T follicular helper cell (primary cell): Measurements from ENCODE around the gene NAPG.
"Not testable (repeated sequence)": the region's sequence is repeated elsewhere in the genome, so short reads cannot be mapped to it uniquely, and the experiment has no call there.

Experiments
- DNase-seq: peaks from one replicate; pipeline ENCODE4 v3.0.0-alpha.2; 2020; ENCODE audit warnings: low read depth
- total RNA-seq, 2 experiments: gene quantifications; one replicate each; lab custom pipeline; 2026; lab: John Stamatoyannopoulos, UW

The NAPG gene
- total RNA-seq: 52.8 to 59.1 reads per million in 2 experiments

DNA sequence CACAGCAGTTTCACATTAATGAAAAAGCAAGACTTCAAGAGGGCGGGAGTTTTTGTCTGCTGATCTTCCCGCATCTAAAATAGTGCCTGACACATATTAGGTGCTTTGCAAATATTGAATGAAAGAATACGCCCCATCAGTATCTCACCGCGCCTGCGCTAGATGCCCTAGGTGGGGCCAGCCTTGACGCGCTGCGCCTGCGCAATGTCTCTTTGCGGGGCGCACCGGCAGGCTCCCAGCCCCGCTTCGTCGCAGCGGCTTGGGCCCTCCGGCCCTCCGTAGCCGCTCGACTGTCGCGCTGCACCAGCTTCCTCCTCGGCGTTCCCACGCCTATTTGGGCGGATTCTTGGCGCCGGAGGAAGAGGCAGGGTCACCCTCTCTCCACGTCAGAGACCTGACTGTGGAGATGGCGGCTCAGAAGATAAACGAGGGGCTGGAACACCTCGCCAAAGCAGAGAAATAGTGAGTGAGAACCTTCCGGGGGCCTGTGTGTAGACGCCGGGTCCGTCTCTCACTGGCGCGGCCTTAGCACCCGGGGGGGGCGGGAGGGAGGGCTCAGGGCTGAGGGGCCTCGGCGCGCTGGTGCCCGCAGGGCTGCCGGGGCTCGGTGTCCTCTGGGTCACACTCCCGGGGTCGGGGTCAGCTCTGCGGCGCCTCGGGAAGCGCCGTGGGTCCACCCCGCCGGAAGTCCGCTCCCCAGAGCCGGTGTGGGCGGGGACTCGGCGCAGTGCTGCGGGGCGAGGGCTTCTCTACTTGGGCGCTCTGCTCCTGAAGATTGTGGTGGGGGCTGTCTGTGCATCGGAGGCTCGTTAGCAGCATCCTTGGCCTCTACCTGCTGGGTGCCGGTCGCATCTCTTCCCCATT lies at the start of gene NAPG:
Gene NAPG, plus strand, starts transcription at position 331 of the 864 bp plus-strand sequence. Its CDS starts 76 bp downstream, at position 407.
- peak; percentile 85 for DNase-seq

DNA sequence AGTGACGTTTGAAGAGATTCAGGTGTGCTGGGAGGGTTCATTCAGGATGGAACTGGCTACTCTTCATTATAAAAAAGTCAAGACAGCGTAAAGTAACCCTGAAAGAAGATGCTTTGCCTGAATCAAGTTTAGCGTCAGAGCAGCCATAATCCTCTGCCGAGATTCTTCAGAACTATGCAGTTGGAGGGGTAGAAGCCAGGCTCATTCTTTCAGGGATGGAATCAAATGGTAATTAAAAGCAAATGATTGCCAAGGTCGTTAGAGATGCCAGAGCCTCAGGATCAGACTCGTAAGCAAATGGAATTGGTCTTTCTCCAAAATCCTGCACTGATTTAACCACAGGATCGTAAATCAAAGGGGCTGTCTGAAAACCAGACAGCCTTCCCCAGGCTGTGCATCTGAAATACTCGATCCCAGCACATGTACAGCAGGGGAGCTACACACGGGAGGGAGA lies 49.5 kb upstream of the NAPG start:
- no peak for DNase-seq

DNA sequence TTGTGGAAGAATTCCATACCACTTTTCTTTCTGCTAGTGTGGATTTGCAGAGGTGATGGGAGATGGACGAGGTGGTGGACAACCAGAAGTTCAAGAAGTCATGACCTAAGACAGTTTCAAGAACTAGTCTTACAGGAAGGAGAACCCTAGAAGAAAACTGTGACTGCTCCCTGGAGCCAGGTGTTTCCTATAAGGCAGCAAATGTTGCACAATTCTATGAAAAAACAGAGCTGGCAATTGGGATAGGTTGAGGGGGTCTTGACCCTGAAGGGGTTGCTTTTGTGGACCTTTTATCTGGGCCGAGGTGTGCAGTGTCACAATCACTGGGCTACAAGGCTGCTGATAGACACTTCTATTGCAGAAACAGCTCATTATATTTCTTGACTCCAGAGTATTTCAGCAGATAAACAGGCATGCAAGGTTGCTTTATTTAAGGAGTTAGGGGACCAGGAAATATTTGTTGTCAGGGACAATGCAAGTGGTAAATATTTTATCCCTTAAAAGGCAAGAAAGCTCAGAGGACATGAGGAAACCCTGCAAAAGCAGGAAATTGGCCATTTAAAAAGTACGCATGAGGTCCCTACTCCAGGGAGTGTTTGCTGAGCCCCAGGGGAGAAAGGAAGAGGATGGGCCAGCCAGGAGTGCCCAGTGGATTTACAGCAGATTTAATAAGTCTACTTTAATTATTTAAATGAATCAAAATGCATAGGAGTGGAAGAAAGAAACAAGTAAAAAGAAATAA lies 48.5 kb upstream of the NAPG start:
- DNase-seq: no peak

DNA sequence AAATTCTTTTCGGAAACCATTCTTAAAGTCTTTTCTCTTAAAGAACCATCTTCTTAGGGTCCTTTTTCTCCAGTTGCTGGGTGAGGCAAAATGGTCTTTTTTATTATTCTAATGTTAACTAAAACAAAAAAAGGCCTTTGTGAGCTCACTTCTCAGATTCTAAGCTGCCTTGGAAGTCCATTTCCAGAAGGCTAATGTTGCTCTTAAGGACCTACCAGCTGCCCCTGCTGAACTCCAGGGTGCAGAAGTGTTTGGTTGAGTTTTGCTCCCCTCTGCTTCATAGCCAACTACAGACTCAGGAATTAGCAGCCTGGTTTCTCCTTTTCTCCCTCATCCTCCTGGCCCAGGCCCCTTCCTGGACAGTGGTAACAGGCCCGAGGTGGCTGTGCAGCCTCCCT lies 48.0 kb upstream of the NAPG start:
- DNase-seq: no peak

DNA sequence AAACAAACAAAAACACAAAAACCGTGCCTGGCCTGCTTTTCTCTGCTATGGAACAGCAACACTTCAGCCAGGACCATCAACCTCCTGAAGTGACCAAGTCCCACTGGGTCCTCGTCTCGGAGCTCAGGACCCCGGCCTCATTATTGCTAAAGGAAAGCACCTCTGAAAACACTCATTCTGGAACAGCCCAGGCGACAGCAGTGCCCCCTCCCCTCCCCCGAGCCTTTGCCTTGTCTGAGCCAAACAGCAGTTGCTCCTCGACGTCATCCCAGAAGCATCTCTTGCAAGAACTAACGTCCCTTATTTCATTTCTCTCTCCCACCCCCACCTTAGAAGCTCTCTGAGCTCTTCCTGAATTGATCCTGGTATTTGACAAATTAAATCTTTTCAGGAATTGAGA lies 44.0 kb upstream of the NAPG start:
- DNase-seq: no peak

DNA sequence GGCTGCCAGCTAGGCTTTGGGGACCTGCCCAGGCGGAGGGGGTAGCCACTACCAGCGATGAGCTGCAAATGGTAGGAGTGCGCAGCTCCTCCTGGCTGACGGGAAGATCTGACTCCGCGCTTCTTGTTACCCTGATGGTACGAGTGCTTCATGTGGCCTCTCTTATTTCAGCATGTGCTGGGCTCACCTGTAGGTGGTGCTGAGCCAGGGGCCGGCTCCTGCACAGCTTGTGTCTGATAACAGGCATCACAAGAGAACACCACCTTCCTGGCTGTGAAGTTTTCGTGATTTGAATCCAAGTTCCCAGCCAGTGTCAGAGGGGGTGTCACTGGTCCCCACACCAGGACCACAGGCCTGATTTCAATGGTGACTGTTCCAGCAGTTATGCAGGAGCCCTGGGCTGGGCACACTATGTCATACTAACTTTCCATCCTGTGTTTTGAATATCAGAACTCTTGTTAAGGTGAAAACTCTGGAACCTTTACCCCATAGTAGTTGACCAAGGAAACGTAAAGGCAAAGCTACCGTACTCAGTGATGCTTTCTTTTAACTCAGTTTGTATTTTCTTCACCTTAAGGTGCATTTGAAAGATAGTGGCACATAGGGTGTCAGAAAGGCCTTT lies 43.4 kb upstream of the NAPG start:
- DNase-seq: no peak

DNA sequence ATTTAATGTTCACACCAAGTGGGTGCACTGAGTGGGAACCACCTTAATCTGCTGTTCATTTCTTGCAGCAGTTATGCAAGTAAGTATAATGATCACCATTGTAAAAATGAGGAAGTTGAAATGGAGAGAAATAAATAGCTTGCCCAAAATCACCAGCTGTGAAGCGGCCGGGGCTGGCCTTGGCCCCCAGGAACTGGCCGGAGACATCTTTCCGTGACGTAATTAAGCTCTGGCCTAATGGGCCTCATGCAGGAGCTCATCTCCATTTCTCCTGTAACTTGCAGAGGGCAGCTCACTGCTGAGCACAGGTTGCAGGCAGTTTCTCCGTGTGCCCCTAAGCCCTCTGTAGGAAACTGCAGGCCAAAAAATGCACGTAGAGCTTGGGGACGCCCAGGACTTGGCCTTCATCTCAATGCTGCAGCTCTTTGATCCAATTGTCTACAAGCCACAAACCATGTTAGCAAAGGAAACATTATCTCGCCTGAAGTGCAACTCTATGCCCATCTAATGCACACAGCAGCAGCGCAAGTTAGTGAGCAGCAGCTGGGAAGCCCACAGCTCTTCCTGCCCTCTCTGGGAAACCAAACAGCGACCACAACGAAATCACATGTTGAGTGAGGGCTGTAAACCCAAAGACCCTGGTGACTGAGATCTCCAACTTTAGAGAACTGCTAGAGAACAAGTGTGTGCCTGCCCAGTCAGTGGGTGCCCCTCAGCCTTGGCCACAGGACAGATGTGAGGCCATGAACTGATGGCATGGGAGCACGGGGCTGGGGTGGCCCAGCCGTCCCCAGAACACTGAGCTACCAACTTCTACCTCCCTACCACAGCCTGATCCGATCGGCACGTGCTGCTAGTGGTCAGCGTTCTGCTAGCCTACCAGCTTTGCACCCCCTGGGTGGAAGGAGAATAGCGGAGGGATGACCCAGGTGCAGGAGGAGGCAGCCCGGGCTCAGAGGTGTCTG lies 42.6 kb upstream of the NAPG start:
- DNase-seq: no peak

DNA sequence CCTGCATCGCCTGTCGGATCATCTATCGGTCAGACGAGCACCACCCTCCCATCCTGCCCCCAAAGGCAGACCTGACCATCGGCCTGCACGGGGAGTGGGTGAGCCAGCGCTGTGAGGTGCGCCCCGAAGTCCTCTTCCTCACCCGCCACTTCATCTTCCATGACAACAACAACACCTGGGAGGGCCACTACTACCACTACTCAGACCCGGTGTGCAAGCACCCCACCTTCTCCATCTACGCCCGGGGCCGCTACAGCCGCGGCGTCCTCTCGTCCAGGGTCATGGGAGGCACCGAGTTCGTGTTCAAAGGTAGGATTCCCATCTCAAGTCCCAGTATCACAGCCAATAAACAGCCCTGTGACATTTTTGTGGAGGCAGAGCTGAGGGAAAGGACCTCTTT lies 40.4 kb upstream of the NAPG start:
- DNase-seq: no peak

DNA sequence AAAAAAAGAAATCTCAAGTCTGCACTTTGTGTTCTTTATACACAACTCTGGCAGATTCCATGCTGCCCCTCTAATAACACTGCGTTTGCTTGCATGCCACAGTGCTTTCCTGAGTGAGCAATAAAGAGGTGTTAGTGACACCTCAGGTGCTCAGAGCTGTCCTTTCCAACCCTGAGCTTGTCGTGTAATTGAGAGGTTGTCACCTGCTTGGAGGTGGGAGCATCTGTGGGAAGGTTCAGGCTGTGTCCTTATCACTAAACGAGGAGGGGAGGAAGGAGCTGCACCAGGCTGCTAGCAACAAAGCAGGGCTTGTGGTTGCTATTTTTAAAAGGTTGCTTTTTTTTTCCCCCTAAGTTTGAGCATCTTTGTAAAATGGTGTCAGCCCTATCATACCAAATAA lies 39.5 kb upstream of the NAPG start:
- DNase-seq: no peak

DNA sequence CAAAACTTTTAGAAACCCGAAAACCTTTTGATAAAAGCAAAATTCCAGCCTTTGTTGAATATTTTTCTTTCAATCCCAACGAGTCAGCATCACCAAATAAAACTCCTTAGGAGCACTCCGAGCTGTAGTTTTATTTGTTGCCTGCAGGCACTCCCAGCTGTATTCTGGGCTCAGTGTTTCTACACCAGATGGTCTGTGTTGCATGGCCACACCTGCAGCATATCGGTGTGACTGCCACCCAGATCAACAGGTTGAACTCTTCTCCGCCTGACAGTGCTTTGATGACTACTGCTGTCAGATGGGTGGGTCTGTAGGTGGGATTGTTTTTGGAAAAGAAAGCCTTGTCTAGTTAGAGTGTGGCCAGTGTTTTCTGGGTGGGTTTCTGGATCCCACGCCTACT lies 38.7 kb upstream of the NAPG start:
- DNase-seq: no peak

DNA sequence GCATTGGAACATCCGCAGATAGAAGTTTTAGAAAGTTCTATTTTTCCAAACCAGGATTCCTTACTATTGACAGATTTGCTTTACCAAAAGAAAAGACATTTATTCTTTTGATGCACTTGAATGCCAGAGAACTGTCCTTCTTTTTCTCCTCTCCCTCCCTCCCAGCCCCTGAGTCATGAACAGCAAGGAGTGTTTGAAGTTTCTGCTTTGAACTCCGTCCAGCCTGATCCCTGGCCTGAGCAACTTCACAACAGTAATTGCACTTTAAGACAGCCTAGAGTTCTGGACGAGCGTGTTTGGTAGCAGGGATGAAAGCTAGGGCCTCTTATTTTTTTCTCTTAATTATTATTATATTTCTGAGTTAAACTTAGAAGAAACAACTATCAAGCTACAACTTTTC lies 37.8 kb upstream of the NAPG start:
- no peak for DNase-seq

DNA sequence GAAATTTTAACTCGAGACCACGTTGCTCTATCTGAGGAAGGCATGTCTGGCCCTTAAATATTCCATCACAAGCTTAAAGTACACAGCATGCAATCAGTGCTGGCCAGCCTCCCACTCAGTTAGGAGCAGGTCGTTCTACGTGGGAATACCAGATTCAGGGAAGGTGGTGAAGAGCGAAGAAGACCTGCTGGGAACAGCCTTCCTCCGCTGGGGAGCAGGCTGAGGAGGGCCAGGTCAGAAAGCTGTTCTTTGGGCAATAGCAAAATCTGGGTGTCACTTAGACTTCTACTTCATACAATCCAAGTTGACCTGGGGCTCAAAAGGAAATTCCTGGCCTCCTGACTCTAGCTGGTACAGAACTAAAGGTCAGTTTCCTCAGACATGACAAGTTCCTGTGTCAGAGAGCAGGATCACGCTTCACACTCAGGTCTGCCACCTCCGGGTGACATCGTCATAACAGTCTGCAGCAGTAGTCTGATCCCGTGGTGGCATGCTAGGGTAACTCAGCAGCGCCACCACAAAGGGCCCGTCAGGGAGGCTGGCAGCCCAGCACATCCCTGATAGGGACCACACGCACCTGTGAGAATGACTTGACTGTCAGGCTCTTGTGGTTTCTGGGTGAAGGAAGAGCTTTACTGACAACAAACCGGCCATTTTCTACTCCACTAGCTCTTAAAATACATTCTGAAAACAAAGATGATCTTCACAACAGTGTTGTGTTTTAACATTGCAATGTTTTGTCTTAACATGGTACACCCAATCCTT lies 35.2 kb upstream of the NAPG start:
- peak; percentile 38 for DNase-seq

DNA sequence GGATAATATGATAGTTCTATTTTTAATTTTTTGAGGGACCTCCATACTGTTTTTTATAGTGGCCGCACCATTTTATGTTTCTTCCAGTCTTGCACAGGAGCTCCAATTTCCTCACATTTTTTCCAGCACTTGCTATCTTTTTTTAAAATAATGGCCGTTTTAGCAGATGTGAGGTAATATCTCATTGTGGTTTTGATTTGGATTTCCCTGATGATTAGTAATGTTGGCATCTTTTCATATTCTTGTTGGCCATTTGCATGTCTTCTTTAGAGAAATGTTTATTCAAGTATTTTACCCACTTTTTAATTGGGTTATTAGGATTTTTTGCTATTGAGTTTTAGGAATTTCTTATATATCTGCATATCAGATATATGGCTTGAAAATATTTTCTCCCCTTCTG lies 29.9 kb upstream of the NAPG start:
- DNase-seq: no peak

DNA sequence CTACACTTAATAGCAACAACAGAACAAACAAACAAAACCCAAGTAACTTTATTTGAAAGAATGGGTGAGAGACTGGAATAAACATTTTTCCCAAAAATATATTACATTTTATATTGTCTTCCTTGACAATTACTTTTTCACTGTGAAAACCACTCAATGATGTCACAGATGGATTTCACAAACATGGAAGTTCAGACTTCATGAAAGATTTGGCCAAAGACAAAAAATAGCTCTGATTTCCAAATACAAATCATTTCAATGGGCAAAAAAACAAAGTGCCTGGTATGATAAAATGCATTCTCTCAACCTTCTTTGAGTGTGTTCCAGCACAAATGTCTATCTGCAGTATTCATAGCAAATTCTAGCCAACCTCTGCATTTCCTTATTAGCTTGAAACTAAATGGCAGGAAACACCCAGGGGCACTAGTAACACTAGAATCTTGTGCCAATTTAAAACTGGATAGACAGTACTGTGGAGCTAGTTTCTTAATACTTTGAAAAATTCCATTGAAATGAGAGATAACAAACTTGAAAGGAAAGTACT lies 28.5 kb upstream of the NAPG start:
- no peak for DNase-seq

DNA sequence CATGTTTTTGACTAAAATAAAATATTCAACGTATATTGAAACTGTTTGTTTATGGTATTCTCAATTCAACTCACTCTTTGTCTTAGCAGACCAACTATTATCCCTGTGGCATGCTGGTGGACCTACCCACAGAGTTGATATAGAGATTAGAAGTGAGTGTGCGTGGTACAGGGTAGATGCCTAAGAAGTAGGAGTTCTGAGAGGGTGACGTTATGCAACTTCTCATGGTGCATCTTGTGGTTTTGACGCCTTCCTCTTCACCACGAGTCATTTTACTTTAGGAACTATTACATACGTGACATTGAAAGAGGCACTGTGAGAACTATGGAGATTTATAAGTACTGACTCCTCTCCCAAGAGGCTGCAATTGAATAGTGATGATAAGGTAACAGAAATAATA lies 26.6 kb upstream of the NAPG start:
- no peak for DNase-seq

DNA sequence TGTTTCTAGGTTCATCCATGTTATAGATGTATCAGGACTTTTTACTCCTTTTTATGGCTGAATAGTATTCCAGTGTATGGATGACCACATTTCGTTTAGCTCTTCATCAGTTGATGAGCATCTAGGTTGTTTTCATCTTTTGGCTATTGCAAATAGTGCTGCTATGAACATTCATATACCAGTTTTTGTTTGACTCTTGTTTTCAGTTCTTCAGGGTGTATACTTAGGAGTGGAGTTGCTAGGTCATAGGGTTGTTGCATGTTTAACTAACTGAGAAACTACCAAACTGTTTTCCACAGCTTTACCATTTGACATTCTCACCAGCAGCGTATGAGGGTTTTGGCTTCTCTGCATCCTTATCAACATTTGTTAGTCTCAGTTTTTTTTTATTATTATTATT lies 25.8 kb upstream of the NAPG start:
- DNase-seq: no peak

DNA sequence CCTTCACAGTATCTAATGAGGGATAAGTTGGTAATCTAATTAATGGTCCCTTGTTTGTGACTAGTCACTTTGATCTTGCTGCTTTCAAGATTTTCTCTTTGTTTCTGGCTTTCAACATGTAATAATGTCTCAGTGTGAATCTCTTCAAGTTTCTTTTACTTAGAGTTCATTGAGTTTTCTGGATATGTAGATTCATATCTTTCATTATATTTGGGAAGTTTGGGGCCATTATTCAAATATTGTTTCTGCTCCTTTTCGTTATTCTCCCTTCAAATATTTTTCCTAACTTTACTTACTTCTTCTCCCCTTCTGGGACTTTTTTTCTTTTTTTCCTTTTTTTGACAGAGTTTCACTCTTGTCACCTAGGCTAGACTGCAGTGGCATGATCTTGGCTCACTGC lies 21.1 kb upstream of the NAPG start:
- DNase-seq: no peak

DNA sequence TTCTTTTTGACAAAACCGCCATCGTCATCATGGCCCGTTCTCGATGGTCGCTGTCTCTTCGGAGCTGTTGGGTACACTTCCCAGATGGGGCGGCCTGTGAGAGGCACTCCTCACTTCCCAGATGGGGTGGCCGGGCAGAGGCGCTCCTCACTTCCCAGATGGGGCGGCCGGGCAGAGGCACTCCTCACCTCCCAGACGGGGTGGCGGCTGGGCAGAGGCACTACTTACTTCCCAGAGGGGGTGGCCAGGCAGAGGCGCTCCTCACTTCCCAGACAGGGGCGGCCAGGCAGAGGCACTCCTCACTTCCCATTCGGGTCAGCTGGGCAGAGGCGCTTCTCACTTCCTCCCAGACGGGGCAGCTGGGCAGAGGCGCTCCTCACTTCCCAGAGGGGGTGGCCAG lies 19.9 kb upstream of the NAPG start:
- DNase-seq: not testable (repeated sequence)

DNA sequence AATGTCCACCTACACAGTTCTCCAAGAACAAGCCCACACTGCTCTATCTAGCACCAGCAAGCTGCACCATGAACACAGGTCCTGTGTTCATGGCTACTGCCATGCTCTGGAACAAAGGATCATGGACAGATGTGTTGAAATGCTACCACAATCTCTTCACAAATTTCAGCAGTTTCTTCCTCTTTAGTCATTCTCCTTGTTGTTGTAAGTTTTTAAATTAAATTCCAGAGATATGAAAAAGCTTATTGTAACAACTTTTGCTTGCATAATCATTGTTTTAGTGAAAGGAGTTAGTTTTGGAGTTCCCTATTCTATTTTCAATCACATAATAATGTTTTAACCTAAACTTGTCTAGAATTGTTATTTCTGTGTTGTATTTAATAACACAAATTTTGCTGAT lies 17.2 kb upstream of the NAPG start:
- no peak for DNase-seq

DNA sequence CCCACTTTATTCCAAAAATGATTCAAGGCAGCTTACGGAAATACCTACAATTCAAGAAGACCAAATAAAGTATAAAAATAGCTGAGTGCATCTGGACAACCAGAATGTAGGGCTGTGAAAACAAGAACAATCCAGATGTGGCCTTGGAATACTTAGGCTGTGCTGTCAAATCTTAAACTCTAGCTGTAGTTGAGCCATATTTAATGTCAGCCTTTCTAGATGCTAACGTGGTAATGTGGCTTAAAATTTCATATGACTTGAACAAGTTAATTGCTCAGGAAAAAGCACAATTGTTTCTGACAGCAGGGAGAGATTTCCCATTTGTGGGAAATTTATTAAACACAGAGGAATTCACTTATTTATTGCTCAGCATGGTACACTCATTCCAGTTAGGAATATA lies 14.6 kb upstream of the NAPG start:
- DNase-seq: no peak

DNA sequence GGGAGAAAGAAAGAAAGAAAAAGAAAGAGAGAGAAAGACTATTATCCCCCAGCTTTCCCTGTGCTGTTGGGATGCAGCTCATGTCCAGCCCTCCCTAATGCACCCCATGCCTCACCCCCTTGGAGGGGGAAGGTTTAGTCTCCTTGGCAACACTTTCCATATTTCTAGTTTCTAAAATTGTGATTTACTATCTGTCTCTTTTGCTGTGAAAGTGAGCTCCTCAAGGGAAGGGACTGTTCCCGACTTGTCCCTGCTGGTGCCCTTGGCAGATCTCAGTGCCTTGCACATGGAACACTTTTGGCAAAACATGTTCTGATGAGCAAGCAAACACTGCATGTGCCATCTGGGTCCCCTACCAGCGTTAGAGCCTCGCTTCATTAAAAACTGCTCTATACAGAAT lies 11.7 kb upstream of the NAPG start:
- no peak for DNase-seq
